ENCODE measurements around the gene ZCWPW1.
"Not testable (repeated sequence)": the region's sequence is repeated elsewhere in the genome, so short reads cannot be mapped to it uniquely, and the experiment has no call there.

The ZCWPW1 gene

DNA sequence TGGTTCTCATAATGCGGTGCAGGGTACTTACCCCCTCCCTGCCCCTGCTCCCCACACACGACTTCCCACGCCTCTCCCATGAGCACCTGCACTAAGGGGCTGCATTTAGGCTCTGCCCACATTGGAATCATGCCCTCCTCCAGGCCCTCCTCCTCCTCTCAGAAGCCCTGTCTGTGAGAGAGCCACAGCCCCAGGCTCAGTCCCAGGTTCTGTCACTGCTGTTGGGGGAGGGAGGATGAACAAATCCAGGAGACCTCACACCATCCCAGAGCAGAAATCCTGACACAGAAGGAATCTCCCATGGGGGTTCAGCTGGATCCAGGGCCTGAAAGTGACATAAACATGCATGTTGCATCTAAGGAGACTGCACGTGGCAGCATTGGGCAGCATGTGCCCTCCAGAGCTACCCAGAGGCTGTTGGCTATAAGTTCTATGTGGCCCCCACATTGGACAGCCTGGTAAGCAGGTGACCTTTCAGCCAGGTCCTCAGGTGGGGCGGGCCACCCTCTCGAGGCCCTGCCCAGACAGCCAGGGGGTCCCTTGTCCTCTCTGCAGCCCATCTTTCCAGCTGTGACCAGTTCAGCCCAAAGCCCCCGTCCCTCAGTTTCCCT lies 56.8 kb downstream of the ZCWPW1 start:
- DNase-seq = no peak

DNA sequence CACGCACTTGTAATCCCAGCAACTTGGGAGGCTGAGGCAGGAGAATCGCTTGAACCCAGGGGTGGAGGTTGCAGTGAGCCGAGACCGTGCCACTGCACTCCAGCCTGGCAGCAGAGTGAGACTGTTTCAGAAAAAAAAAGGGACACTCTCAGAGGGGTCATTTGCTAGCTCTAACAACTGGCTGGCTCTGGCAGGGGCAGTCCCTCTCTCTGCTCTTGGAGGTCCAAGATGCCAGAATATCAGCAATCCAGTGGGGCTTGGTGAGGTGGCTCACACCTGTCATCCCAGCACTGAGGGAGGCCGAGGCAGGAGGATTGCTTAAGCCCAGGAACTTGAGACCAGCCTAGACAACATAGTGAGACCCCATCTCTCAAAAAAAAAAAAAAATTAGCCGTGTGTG lies 57.8 kb downstream of the ZCWPW1 start:
- DNase-seq = no peak

DNA sequence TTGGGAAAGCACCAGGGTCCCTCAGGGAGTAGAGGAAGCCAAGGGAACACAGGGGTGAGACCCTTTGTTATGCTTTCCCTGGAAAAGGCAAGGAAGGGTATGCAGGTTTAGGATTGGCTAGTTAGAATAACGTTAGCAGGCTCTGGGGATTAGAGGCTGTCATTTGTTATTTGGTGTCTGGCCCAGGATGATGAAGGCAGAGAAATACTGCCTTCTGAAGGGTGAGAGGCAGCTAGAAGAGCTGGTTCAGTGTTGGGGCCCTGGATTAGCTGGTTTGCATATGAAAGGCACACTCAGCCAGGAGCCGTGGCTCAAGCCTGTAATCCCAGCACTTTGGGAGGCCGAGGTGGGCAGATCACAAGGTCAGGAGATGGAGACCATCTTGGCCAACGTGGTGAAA lies 58.2 kb downstream of the ZCWPW1 start:
- no peak for DNase-seq

DNA sequence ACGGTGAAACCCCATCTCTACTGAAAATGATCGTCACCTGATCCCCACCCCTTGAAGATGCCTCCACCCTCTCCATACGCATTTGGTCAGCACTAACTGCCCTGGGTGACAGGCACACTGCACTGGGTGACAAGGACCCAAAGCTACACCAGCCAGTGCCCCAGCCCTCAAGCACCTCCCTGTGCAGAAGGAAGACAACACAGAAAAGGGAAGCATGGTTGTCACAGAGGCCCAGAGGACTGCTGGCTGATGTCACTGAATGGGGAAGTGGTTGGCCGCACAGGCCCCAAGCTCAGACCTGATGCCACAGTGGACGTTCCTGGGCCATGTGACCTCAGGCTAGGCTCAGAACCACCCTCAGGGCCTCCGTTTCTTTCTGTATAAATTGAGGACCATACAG lies 59.4 kb downstream of the ZCWPW1 start:
- no peak for DNase-seq

DNA sequence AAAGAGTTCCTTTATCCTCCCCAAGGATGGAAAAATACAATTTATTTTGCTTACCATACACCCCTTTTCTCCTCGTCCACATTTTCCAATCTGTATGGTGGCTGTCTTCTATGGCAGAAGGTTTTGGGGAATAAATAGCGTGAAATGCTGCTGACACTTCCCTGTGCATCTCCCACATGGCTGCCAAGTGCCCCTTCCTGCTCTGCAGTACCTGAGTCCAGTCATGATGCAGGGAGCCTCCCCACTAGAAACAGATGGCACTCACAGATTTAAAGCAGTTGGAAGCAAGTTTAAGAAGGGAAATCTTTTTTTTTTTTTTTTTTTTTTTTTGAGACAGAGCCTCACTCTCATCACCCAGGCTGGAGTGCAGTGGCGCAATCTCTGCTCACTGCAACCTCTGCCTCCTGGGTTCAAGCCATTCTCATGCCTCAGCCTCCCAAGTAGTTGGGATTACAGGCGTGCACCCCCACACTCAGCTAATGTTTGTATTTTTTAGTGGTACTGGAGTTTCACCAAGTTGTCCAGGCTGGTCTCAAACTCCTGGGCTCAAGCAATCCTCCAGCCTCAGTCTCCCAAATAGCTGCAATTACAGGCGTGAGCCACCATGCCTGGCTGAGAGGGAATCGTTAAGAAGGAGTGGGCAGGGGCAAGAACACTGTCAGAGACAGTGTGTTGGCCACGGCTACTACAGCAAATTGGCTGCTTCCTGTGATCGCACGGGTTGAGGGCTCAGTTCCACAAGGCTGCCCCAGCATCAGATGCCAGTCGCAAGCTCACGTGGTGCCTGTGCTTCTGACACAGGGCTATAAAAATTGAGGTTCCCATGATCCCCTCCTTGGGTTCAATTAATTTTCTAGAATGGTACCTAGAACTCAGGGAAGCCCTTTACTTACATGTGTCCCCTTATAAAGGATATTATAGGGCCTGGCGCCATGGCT lies 60.6 kb downstream of the ZCWPW1 start:
- no peak for DNase-seq

DNA sequence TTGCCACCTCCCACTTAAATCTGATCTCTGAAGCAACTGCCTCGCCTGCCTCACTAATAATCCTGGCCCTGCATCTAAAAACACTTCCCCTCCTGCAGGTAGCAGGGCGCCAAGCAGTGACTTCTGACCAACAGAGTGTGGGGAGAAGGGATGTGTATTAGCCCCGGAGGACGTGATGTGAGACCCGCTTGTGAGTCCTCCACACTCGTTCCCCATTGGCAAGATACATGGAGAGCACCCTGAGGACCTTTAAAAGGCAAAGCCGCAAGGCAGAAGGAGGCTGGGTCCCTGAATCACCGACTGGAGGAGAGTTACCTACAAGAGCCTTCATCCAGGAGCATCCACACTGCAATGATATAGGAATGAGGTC lies 61.3 kb downstream of the ZCWPW1 start:
- no peak for DNase-seq

DNA sequence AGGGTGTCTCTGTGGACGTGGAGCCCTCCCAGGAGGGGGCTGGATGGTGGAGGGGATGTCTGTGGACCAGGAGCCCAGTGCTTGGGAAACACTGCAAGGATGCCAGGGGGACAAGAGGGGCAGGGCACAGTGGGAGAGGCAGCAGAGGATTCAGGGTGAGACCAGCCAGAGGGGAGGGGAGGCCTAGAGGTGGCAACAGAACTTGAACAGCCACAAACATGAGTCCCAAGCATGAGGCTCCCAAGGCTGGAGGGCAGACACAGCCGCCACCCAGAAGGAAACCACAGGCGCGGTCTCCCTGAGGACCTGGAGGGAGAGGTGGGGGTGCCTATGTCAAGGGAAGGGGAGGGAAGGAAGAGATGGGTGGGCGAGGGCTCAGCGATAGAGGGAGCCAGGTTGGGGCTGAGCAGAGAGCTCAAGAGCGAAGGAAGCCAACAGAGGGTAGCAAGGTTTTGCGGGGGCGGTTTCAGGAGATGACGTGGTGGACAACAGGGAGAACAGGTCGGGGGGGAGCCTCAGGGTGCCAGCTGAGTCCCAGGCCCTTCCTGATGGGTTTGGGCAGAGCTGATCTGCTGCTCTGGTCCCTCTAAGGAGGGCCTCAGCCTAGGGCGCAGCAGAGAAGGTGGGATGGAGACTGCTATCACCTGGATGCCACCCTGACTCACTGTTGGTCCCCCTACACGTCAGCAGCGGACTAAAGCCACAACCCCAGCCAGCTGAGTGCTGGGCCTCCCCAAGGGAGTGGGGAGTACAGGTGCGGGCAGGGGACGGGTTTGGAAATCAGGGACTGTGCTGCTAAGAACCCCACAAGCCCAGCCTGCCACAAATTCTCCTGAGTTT lies 61.9 kb downstream of the ZCWPW1 start:
- DNase-seq = no peak

DNA sequence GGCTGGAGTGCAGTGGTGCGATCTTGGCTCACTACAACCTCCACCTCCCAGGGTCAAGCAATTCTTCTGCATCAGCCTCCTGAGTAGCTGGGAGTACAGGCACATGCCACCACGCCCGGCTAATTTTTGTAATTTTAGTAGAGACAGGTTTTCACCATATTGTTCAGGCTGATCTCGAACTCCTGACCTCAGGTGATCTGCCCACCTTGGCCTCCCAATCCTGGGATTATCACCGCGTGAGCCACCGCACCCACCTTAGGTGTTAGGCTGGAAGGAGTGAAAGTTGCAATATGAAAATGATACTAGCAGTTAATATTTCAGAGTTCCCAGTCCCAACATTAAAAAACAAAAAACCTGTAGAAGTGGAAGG lies 62.5 kb downstream of the ZCWPW1 start:
- not testable (repeated sequence) for DNase-seq

DNA sequence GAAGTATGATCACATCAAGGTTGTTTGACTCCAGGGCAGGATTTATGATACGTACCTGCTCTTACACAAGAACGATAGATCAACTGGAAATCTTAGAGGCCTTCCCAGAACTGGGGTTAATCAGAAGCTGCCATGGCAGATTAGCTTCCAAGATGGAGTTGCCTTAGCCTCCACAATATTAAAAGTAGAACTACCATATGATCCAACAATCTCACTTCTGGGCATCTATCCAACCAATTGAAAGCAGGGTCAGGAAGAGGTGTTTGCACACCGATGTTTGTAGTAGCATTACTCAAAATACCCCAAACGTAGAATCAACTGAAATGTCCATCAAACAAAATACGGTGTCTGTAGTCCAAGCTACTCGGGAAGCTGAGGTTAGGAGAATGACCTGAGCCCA lies 64.0 kb downstream of the ZCWPW1 start:
- DNase-seq = no peak

DNA sequence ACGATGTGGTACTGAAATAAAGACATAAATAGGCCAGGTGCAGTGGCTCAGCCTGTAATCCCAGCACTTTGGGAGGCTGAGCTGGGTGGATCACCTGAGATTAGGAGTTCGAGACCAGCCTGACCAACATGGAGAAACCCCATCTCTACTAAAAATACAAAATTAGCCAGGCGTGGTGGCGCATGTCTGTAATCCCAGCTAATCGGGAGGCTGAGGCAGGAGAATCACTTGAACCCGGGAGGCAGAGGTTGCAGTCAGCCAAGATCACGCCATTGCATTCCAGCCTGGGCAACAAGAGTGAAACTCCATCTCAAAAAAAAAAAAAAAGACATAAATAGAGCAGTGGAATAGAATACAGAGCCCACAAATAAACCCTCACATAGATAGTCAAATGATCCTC lies 64.7 kb downstream of the ZCWPW1 start:
- not testable (repeated sequence) for DNase-seq

DNA sequence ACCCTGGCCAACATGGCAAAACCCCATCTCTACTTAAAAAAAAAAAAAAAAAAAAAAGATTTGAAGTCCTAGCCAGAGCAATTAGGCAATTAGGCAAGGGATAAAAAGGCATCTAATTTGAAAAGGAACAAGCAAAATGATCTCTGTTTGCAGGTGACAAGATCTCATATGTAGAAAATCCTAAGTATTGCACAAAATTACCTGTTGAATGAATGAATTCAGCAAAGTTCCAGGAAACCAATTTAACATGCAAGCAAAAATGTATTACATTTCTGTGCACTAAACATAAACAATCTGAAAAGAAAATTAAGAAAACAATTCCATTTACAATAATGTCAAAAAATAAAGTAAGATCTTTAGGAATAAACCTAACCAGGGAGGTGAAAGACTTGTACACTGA lies 65.4 kb downstream of the ZCWPW1 start:
- DNase-seq = no peak

DNA sequence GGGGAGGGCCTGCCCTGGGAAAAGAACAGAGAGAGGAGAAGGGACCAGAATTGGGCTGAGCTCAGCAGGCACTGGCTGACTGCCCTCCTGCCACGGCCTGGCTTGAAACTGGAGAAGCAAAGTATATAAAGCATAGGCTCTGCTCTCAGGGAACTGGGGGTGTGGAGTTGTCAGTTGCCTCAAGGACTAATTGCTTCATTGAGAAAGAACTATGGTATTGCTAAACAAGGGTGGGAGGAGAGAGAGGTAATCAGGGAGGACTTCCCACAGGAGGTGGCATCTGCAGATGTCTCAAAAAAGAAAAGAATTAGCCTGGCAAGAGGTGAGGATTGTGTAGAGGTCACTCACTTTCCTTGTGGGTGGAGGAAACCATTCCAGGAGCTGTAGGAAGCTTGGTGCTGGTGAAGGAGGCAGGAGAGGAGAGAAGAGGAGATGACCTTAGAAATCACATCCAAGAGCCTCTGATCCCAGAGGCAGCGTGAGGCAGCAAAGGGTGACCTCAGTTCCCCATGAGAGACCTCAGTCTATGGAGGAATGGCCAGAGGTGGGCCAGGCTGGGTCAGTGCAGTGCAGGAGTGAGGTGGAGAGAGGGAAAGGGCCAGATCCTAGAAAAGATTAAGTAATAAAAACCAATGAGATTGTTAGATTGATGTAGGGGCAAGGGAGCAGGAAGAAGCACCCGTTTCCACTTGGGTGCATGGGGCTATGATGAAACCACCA lies 68.2 kb downstream of the ZCWPW1 start:
- DNase-seq = no peak

DNA sequence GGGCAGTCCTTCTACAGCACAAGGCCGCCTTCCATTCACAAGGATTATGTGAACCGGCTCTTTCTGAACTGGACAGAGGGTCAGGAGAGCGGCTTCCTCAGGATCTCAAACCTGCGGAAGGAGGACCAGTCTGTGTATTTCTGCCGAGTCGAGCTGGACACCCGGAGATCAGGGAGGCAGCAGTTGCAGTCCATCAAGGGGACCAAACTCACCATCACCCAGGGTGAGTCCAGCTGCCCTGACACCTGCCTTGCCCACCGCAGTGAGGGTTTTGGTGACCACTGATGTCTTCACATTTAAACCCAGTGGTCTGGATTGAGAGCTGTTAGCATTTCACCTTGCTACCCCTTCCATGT lies 69.7 kb downstream of the ZCWPW1 start:
- DNase-seq = no peak

DNA sequence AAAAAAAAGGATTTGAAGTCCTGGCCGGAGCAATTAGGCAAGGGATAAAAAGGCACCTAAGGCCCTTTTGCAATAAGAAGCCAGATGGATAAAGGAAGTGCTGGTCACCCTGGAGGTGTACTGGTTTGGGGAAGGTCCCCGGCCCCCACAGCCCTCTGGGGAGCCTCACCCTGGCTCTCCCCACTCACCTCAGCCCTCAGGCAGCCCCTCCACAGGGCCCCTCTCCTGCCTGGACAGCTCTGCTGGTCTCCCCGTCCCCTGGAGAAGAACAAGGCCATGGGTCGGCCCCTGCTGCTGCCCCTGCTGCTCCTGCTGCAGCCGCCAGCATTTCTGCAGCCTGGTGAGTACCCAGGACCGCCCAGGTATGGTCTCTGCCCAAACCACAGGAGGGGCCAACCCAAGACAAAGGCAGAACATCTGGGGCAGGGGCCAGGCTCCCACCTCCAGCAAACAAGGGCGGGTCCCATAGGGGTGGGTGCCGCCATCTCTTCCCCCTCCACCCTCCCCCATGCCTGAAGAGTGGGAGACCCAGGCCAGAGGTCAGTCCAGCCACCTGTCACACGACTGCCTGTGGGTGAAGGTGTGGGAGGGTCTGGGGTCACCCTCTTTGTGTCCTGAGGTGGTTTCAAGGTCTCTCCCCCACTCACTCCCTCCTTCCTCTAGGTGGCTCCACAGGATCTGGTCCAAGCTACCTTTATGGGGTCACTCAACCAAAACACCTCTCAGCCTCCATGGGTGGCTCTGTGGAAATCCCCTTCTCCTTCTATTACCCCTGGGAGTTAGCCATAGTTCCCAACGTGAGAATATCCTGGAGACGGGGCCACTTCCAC lies 70.3 kb downstream of the ZCWPW1 start, which contains the start of gene PILRB:
Gene PILRB, plus strand, starts transcription at position 91 of the 830 bp plus-strand sequence. Its CDS starts 186 bp downstream, at position 277.
- DNase-seq = no peak

DNA sequence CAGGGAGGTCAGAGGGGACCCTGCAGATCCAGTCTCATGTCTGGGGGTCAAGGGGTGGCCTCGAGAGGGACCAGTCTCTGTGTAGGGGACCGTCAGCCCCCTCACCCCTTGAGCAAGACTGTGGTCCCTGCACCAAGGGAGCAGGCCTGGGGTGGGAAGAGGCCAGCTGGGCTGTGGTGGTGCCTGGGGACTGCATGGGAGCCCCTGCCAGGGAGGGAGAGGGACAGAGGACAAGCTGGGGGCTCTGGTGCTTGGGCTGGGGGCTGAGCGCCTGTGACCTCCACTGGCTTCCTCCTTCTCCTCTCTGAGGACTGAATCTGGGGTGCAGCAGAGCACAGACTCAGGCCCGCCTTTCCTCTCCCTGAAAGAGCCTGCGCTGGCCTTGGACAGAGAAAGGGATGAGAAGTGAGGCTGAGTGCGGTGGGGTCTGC lies 71.4 kb downstream of the ZCWPW1 start:
- DNase-seq = no peak

DNA sequence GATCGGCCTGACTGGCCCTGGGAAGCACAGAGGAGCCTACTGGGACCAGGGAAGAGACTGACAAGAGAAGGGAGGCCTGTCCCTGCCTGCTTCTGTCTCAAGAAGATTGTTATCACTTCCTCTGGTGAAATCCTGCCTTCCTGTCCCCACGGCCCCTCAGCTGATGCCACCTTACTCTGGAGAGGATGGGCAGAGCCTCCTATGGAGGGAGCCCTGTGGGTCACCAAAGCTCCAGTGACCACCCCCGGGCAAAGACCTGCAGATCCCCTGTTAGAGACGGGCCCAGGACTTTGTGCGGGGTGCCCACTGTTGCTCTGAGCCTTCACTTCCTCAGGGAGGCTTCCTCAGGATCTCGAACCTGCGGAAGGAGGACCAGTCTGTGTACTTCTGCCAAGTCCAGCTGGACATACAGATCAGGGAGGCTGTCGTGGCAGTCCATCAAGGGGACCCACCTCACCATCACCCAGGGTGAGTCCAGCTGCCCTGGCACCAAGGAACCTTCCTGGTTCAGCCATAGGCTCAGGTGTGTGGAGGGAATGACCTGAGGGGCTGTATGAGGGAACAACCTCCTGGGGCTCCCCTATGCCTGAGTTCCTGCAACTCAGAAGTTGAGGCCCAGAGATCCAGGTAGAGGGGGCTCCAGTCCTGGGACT lies 72.0 kb downstream of the ZCWPW1 start:
- no peak for DNase-seq

DNA sequence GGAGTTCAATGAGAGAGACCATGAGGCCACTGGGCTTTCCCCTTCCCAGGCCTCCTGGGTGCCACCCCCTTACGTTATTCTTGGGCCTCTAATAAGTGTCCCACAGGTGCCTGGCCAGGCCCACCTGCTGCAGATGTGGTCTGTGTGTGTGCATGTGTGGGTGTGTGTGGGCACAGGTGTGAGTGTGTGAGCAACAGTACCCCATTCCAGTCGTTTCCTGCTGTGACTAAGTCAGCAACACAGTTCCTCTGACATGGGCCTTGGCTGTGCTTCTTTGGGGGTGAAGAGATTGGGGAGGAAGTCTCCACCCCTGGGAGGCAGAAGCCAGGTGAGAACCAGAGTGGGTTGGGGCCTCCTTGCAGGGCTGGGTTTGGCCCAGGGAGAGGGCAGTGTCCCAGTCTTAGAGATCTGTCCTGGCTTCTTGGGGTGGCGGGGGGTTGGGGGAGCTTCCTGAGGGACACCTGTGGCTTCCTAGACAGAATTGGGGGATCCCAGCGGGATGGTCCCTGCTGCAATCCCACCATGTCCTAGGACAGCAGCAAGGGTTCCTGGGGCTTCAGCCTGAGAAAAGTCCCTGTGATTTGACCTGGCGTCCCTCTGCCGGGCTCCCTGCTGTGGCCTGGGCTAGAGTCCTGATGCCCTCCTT lies 74.7 kb downstream of the ZCWPW1 start:
- no peak for DNase-seq

DNA sequence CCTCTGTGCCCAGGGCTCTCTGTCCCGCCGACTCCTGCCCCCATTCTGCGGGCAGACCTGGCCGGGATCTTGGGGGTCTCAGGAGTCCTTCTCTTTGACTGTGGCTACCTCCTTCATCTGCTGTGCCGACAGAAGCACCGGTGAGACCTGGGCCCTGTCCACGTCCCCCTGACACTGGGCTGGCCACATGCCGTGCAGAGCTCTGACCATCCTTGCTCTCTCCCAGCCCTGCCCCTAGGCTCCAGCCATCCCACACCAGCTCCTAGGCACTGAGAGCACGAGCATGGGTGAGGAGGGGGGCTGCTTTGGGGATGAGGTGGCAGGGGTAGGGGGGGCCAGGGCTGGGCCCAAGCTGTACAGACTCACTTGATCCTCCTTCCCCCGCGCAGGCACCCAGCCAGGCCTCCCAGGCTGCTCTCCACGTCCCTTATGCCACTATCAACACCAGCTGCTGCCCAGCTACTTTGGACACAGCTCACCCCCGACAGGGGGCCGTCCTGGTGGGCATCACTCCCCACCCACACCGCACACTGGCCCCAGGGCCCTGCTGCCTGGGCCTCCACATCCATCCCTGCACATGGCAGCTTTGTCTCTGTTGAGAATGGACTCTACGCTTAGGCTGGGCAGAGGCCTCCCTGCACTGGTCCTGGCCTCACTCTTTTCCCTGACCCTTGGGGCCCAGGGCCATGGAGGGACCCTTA lies 75.4 kb downstream of the ZCWPW1 start:
- no peak for DNase-seq

DNA sequence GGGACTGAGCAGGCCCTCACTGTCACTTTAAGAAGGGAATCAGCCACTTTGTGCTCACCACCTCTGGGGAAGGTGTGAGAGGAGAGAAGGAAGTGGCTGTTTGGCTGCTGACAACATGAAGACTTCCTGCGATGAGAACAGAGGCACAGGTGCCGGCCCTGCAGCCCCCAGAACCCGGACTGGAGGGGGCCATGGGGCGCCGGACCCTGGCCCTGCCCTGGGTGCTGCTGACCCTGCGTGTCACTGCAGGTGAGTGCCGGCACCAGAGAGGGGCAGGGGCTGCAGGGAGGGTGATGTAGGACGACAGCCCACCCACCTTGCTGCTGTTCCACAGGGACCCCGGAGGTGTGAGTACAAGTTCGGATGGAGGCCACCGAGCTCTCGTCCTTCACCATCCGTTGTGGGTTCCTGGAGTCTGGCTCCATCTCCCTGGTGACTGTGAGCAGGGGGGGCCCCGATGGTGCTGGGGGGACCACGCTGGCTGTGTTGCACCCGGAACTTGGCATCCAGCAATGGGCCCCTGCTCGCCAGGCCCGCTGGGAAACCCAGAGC lies 76.2 kb downstream of the ZCWPW1 start:
- not testable (repeated sequence) for DNase-seq

DNA sequence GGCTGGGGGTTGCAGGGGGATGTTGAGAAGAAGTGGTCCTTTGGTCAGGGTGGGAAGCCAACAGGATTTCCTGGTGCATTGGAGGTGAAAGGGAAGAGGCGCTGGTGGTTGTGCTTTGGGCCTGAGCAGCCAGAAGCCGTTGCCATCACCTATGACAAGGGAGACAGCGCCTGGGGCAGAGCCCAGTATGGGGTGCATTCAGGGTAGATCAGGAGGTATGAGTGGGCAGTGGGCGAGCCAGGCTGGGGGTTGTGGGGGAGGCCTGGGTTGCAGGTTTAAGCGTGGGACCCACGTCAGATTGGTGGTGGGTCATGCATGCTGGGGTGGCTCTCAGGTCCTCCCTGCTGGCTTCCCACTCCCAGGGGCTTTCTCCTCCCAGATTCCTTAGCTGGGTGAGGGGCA lies 76.8 kb downstream of the ZCWPW1 start:
- DNase-seq = no peak

Measured in NCI-H2081 treated with DMSO at 0.1 percent for 48 hours (cell line).